HG02623 (cell line): Measurements from ENCODE around the gene GSTP1.
"Not testable (repeated sequence)": the region's sequence is repeated elsewhere in the genome, so short reads cannot be mapped to it uniquely, and the experiment has no call there.

ENCODE experiments used
- ATAC-seq: cut with Tn5 transposase; IDR thresholded peaks from one replicate; pipeline ENCODE4 v1.9.1; 2021; ENCODE audit warnings: moderate library complexity; ENCODE audit not compliant: unreplicated experiment

Gene GSTP1

GRCh38 chr11:67594480-67594879 lies 10.9 kb downstream of the GSTP1 start:
- no peak for ATAC-seq

- no peak for ATAC-seq
Observed at GRCh38 chr11:67596753-67597300, 13.2 kb downstream of the GSTP1 start.

- not testable (repeated sequence) for ATAC-seq
Observed at GRCh38 chr11:67597458-67597857, 13.8 kb downstream of the GSTP1 start.

- ATAC-seq = not testable (repeated sequence)
Observed at GRCh38 chr11:67597963-67598362, 14.4 kb downstream of the GSTP1 start.

GRCh38 chr11:67599149-67599548 lies 15.5 kb downstream of the GSTP1 start:
- no peak for ATAC-seq

- ATAC-seq = no peak
Observed at GRCh38 chr11:67600324-67601029, 16.9 kb downstream of the GSTP1 start.

GRCh38 chr11:67601098-67601497 lies 17.5 kb downstream of the GSTP1 start:
- ATAC-seq = no peak

GRCh38 chr11:67604119-67604518 lies 20.5 kb downstream of the GSTP1 start:
- not testable (repeated sequence) for ATAC-seq

GRCh38 chr11:67604815-67605214 lies 21.2 kb downstream of the GSTP1 start:
- no peak for ATAC-seq

- no peak for ATAC-seq
Observed at GRCh38 chr11:67605231-67606011, 21.8 kb downstream of the GSTP1 start.

GRCh38 chr11:67606093-67606491 lies 22.5 kb downstream of the GSTP1 start:
- no peak for ATAC-seq

GRCh38 chr11:67606492-67607295 lies 23.1 kb downstream of the GSTP1 start, which contains the start of gene NDUFV1:
NDUFV1 (plus strand) TSS chr11:67606936; CDS start chr11:67607005, 69 bp downstream.
- ATAC-seq = peak; percentile 96

GRCh38 chr11:67607507-67607906 lies 23.9 kb downstream of the GSTP1 start:
- no peak for ATAC-seq

- no peak for ATAC-seq
Observed at GRCh38 chr11:67608486-67608885, 24.9 kb downstream of the GSTP1 start.

GRCh38 chr11:67609316-67609715 lies 25.7 kb downstream of the GSTP1 start:
- ATAC-seq = no peak

GRCh38 chr11:67610302-67610868 lies 26.8 kb downstream of the GSTP1 start:
- ATAC-seq = no peak

- no peak for ATAC-seq
Observed at GRCh38 chr11:67611165-67611564, 27.6 kb downstream of the GSTP1 start.

GRCh38 chr11:67611704-67612587 lies 28.3 kb downstream of the GSTP1 start:
- no peak for ATAC-seq

GRCh38 chr11:67612751-67613150 lies 29.1 kb downstream of the GSTP1 start:
- no peak for ATAC-seq
